K562 (cell line): ENCODE results near the gene TENT4B. TPM values are rescaled to one million over a fixed set of nuclear protein-coding genes. Genes with fewer than 3 reads are reported as not detected.

Experiments used
- ATAC-seq: fragments of 200-7000 bp; cut with Tn5 transposase; 3 replicates; pipeline ENCODE4 v1.9.1; 2020; ENCODE audit warnings: moderate library complexity
- BruUV-seq: library from RNA; stranded (reverse); fragments of 400-500 nt; replicated peaks from 2 replicates; lab custom pipeline; 2021; lab: Mats Ljungman, UMichigan
- CTCF ChIA-PET: fragments of 300-600 bp; formaldehyde crosslinking; extraction: SDS; loops from one replicate; lab custom pipeline; 2021; ENCODE audit warnings: low intra/inter-chr PET ratio; lab: Yijun Ruan, JAX
- POLR2A ChIA-PET: fragments of 300-600, 350-650 bp; sonication (Branson Sonifier 250); formaldehyde crosslinking; extraction: SDS; loops from one replicate; lab custom pipeline; 2021; ENCODE audit warnings: antibody characterized with exemption, inconsistent platforms; lab: Yijun Ruan, JAX
- DNase-seq, 4 experiments: peaks; one replicate each; pipeline versions ENCODE4 v3.0.0 to v3.0.0-alpha.2; 2011 to 2018; ENCODE audit warnings: low spot score in 3 of 4, mixed read lengths in 3 of 4; ENCODE audit errors: extremely low read depth in 1 of 4
- FAIRE-seq: peaks from 2 replicates; lab custom pipeline; 2011; peaks lifted over from hg19 to GRCh38; lab: Jason Lieb, UNC
- H2AFZ ChIP-seq: 2 replicates; pipeline ENCODE4 v1.6.0; 2011; ENCODE audit warnings: low read depth, low read length, control low read depth, inconsistent platforms
- H3K27ac ChIP-seq: fragments of 200-600 bp; 3 replicates; pipeline ENCODE4 v1.8.0; 2011; ENCODE audit warnings: low read depth, mild to moderate bottlenecking, control low read depth, inconsistent platforms, low read length, moderate library complexity, mixed read lengths; ENCODE audit errors: extremely low read depth
- H3K27me3 ChIP-seq, 2 experiments: fragments of 300-600 bp in 1 of 2; 2 replicates in 1 of 2; 3 replicates in 1 of 2; pipeline versions ENCODE4 v1.6.0 to v1.8.0; 2011; ENCODE audit warnings: inconsistent platforms in 2 of 2, low read length in 2 of 2, mild to moderate bottlenecking in 1 of 2, mixed read lengths in 1 of 2, moderate library complexity in 1 of 2; ENCODE audit not compliant: control insufficient read depth in 2 of 2, insufficient read depth in 2 of 2
- H3K36me3 ChIP-seq: fragments of 300-600 bp; 3 replicates; pipeline ENCODE4 v1.8.0; 2011; ENCODE audit warnings: mild to moderate bottlenecking, low read length, inconsistent platforms; ENCODE audit not compliant: control insufficient read depth, insufficient read depth
- H3K4me1 ChIP-seq, 2 experiments: fragments of 200-600 bp in 1 of 2; replicated peaks in 1 of 2; 2 replicates in 1 of 2; 3 replicates in 1 of 2; pipeline versions ENCODE4 v1.5.1 to v1.8.0; 2011; ENCODE audit warnings: inconsistent platforms in 2 of 2, low read length in 2 of 2, mild to moderate bottlenecking in 1 of 2, mixed read lengths in 1 of 2, moderate library complexity in 1 of 2; ENCODE audit not compliant: control insufficient read depth in 2 of 2, insufficient read depth in 2 of 2
- H3K4me2 ChIP-seq: 2 replicates; pipeline ENCODE4 v1.6.1; 2011; ENCODE audit warnings: low read length, control low read depth, inconsistent platforms, mixed read lengths; ENCODE audit not compliant: insufficient read depth
- H3K4me3 ChIP-seq: fragments of 200-600 bp; sonication (generic), shearing (Covaris generic); 2 replicates; pipeline ENCODE4 v1.5.1; 2016; ENCODE audit warnings: control low read depth, inconsistent platforms
- H3K79me2 ChIP-seq: fragments of 200-600 bp; 3 replicates; pipeline ENCODE4 v1.8.0; 2011; ENCODE audit warnings: low read length, inconsistent platforms; ENCODE audit not compliant: control insufficient read depth, insufficient read depth
- H3K9ac ChIP-seq, 2 experiments: 2 replicates each; pipeline versions ENCODE4 v1.6.0 to v1.6.1; 2011; ENCODE audit warnings: low read depth in 2 of 2, low read length in 2 of 2, control low read depth in 1 of 2, inconsistent platforms in 1 of 2, mild to moderate bottlenecking in 1 of 2, mixed read lengths in 1 of 2; ENCODE audit not compliant: insufficient read depth in 1 of 2
- H3K9me1 ChIP-seq: one replicate; pipeline ENCODE4 v1.6.0; 2011; ENCODE audit warnings: inconsistent platforms, mild to moderate bottlenecking, low read length, moderate library complexity; ENCODE audit not compliant: control insufficient read depth, insufficient read depth
- H3K9me3 ChIP-seq: replicated peaks from 2 replicates; pipeline ENCODE4 v1.5.1; 2011; ENCODE audit warnings: low read depth, low read length, inconsistent platforms; ENCODE audit not compliant: control insufficient read depth, insufficient read depth
- H4K20me1 ChIP-seq: replicated peaks from 2 replicates; pipeline ENCODE4 v1.6.1; 2011; ENCODE audit warnings: low read length, inconsistent platforms, mixed read lengths; ENCODE audit not compliant: control insufficient read depth, insufficient read depth
- CEBPB ChIP-seq: fragments of 450-650 bp; IDR thresholded peaks from 2 replicates; pipeline ENCODE4 v1.6.1; 2016; ENCODE audit warnings: missing genetic modification characterization, missing compliant biosample characterization
- DPF2 ChIP-seq: fragments of 450-650 bp; IDR thresholded peaks from 2 replicates; pipeline ENCODE4 v1.6.1; 2016
- KDM4B ChIP-seq, 2 experiments: fragments of 450-650 bp in 1 of 2; sonication (generic) in 1 of 2; IDR thresholded peaks; 2 replicates each; pipeline ENCODE4 v1.6.1; 2016 to 2017; ENCODE audit warnings: borderline replicate concordance in 2 of 2, antibody characterized with exemption in 1 of 2, low read depth in 1 of 2, mild to moderate bottlenecking in 1 of 2
- MAZ ChIP-seq, 2 experiments: fragments of 450-650 bp in 1 of 2; sonication (generic) in 1 of 2; formaldehyde crosslinking; IDR thresholded peaks in 1 of 2; conservative IDR thresholded peaks in 1 of 2; 2 replicates each; pipeline versions ENCODE4 v1.4.0 to v1.5.0; 2020; ENCODE audit warnings: mild to moderate bottlenecking in 1 of 2, missing genetic modification reagents in 1 of 2
- MYNN ChIP-seq, 2 experiments: sonication (generic); formaldehyde crosslinking in 1 of 2; IDR thresholded peaks; 2 replicates each; pipeline versions ENCODE4 v1.5.0 to v1.6.1; 2016 to 2020; ENCODE audit warnings: antibody characterized with exemption in 1 of 2, missing genetic modification reagents in 1 of 2
- NCOA6 ChIP-seq: fragments of 450-650 bp; IDR thresholded peaks from 2 replicates; pipeline ENCODE4 v1.6.1; 2017; ENCODE audit warnings: mild to moderate bottlenecking
- POLR2G ChIP-seq: fragments of 200-400 bp; formaldehyde crosslinking; IDR thresholded peaks from 2 replicates; pipeline ENCODE4 v1.6.1; 2017; ENCODE audit warnings: low read depth, mild to moderate bottlenecking, antibody characterized with exemption, low read length, moderate library complexity
- POLR3G ChIP-seq: IDR thresholded peaks from 2 replicates; pipeline ENCODE4 v1.6.1; 2011; ENCODE audit not compliant: insufficient read length, insufficient replicate concordance; ENCODE audit errors: extremely low read depth
- ZNF174 ChIP-seq: fragments of 250-450 bp; sonication (Bioruptor Pico); IDR thresholded peaks from 2 replicates; pipeline ENCODE4 v1.4.0; 2020; ENCODE audit warnings: mild to moderate bottlenecking
- ZNF395 ChIP-seq: fragments of 200-800 bp; sonication (Bioruptor generic); IDR thresholded peaks from 2 replicates; pipeline ENCODE4 v1.6.1; 2017; ENCODE audit warnings: missing genetic modification characterization, missing compliant biosample characterization
- ZNF589 ChIP-seq: fragments of 200-800 bp; sonication (Bioruptor generic); IDR thresholded peaks from 2 replicates; pipeline ENCODE4 v1.6.1; 2016; ENCODE audit warnings: low read depth, missing genetic modification characterization, missing compliant biosample characterization
- WGBS: fragments of 100-300 bp; shearing (Covaris generic); methylation state at CpG from one replicate; pipeline ENCODE4 v1.1.6; 2016; ENCODE audit warnings: low coverage, mixed read lengths; ENCODE audit not compliant: insufficient coverage; ENCODE audit errors: missing lambda C conversion rate; 5-methylcytosine and 5-hydroxymethylcytosine counted together
- in situ Hi-C: fragments of 300-500 bp; cut with MboI; formaldehyde crosslinking; loops from 4 replicates; pipeline ENCODE4 v1.15.0; 2018; ENCODE audit warnings: inconsistent platforms, mixed read lengths
- intact Hi-C: fragments of 100-400 bp; cut with micrococcal nuclease; formaldehyde crosslinking; loops from 2 replicates; pipeline ENCODE4 v1.14.2; 2022
- polyA plus RNA-seq, 8 experiments: library from polyadenylated mRNA; depleted of rRNA in 4 of 8; stranded (reverse) in 5 of 8; unstranded in 3 of 8; fragments of >200 nt; fragmentation: Nextera tagmentation in 2 of 8; fragmentation: Illumina TruSeq in 1 of 8; extraction: Ambion mirVana in 2 of 8; extraction: Trizol in 1 of 8; gene quantifications; 2 replicates each; pipeline versions ENCODE4 v1.2.1 to v1.2.3, GENCODE V29; 2011 to 2014; ENCODE audit warnings: inconsistent platforms in 1 of 8, missing spikeins in 1 of 8
- total RNA-seq, 7 experiments: library from RNA; depleted of rRNA in 6 of 7; stranded (reverse); fragments of >200 nt in 6 of 7; fragmentation: Illumina TruSeq in 2 of 7; extraction: Trizol in 2 of 7; gene quantifications; 2 replicates each; pipeline versions ENCODE4 v1.2.1 to v1.2.3, GENCODE V29; 2011 to 2021; ENCODE audit warnings: low replicate concordance in 1 of 7

TENT4B gene
- total and polyA plus RNA-seq, 9 of the 15 experiments (the other 6 are each of a cell fraction or from before 2014, with no cell fraction given): 5.2 to 8.4 (median 7.0) TPM

GRCh38 chr16:50253514-50253910 lies 100.4 kb downstream of the TENT4B start:
- no TSS peak for BruUV-seq
- in situ Hi-C loops: loop anchor here (25.0 kb wide), 1 partner anchor 1641 kb away; the partner anchor contains the start of gene N4BP1
- H3K36me3 ChIP-seq: peaks cover 7% of the 10 kb centered on the region; the same call in 1 of the 3 replicates
- POLR2A ChIA-PET: interaction anchor here (0.6 to 2.8 kb wide), 3 partner anchors 10 to 240 kb away, joined by 3 to 22 read pairs (median 3); no protein-coding TSS in a partner anchor
- CTCF ChIA-PET: interaction anchor here (0.6 kb wide), 1 partner anchor 70 kb away, joined by 6 read pairs; no protein-coding TSS in a partner anchor
- no peaks in the 10 kb centered on the region for H3K9me3 ChIP-seq
- no peaks in the 10 kb centered on the region for H4K20me1 ChIP-seq
- peak overlapping the region; percentile 83 for H3K27ac ChIP-seq
- no peak overlapping the region for H3K4me3 ChIP-seq
- H3K9me1 ChIP-seq: no peaks in the 10 kb centered on the region
- H3K4me1 ChIP-seq: peaks cover 41 to 46% of the 10 kb centered on the region in 2 experiments
- intact Hi-C loops: no loop called here
- no peaks in the 10 kb centered on the region for H3K27me3 ChIP-seq
- TF ChIP-seq CEBPB (tag) (peak; percentile 44; the same call in 1 of the 2 replicates), ZNF589 (CRISPR knock-in tag) (0 out of 2 replicates have a peak, but pooled peaks have one; percentile 46), NCOA6 (no peak), KDM4B (IDR thresholded peaks at IDR 0.05; ENCODE audit: borderline replicate concordance in 2 of 2, low read depth in 1 of 2) (no peak), POLR3G (no peak), ZNF395 (CRISPR knock-in tag) (peak; percentile 25; the same call in 1 of the 2 replicates), POLR2G (peak; percentile 9; the same call in 1 of the 2 replicates), ZNF174 (CRISPR knock-in tag) (no peak), MYNN (IDR thresholded peaks at IDR 0.05) (peak; percentile 6; the same call in 1 of the 2 replicates), MYNN (CRISPR knock-in tag; IDR thresholded peaks at IDR 0.05) (no peak), DPF2 (no peak), MAZ (CRISPR knock-in tag; conservative IDR thresholded peaks at IDR 0.05 in 1 of 2, IDR thresholded peaks at IDR 0.05 in 1 of 2) (peak in 1 of 2 experiments; percentile 7; a peak in 1 of 4 replicates)
- no peak for FAIRE-seq
- H3K9ac ChIP-seq: peak overlapping the region; percentile 75 to 89
- H3K4me2 ChIP-seq: peak overlapping the region; percentile 80
- DNase-seq: peak in 1 of 4 experiments; percentile 30
- H2AFZ ChIP-seq: peak overlapping the region; percentile 88
- H3K79me2 ChIP-seq: peaks cover 51% of the 10 kb centered on the region
- no peak for ATAC-seq
- 39% methylated on average over 8 of the region's 8 CpGs for WGBS
